HG03097 (cell line): Measurements from ENCODE around the gene SPRING1.
"Not testable (repeated sequence)": the region's sequence is repeated elsewhere in the genome, so short reads cannot be mapped to it uniquely, and the experiment has no call there.

Experiments
- ATAC-seq: cut with Tn5 transposase; IDR thresholded peaks from one replicate; pipeline ENCODE4 v1.9.1; 2021; ENCODE audit not compliant: unreplicated experiment, low FRiP score

Gene SPRING1

GRCh38 chr12:116744766-116745165 is 6.9 kb upstream of the SPRING1 start:
- no peak for ATAC-seq

DNA sequence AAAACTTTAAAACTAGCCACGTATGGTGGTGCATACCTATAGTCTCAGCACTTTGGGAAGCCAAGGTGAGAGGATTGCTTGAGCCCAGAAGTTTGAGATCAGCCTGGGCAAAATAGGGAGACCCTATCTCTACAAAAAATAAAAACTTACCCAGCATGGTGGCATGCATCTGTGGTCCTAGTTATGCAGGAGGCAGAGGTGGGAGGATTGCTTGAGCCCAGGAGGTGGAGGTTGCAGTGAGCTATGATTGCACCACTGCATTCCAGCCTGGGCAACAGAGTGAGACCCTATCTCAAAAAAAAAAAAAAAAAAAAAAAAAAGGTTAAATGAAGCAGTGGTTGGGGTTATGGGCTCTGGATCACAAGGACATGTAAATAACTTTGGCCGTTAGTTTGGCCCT is 4.9 kb upstream of the SPRING1 start:
- ATAC-seq: not testable (repeated sequence)

GRCh38 chr12:116739381-116739887 is 1.6 kb upstream of the SPRING1 start:
- ATAC-seq: no peak

- no peak for ATAC-seq
Observed at GRCh38 chr12:116736962-116737773, 701 bp downstream of the SPRING1 start.

GRCh38 chr12:116735951-116736599 is 1.8 kb downstream of the SPRING1 start:
- no peak for ATAC-seq

DNA sequence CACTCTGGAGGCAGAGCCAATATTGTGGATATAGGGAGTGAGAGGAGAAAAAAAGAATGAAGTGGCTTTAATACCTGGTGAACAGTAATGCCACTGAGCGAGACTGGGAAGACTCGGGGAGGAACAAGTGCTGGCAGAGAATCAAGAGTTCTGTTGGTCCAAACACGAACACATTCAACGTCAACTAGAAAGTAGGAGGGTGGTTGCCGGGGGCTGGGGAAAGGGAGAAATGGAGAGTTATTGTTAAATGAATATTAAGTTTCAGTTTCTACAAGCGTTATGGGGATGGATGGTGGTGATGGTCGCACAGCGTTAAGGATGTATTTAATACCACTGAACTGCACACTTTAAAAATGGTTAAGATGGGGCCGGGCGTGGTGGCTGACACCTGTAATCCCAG is 2.8 kb downstream of the SPRING1 start:
- no peak for ATAC-seq

GRCh38 chr12:116734156-116734768 is 3.6 kb downstream of the SPRING1 start:
- no peak for ATAC-seq

- no peak for ATAC-seq
Observed at GRCh38 chr12:116731801-116732200, 6.1 kb downstream of the SPRING1 start.

DNA sequence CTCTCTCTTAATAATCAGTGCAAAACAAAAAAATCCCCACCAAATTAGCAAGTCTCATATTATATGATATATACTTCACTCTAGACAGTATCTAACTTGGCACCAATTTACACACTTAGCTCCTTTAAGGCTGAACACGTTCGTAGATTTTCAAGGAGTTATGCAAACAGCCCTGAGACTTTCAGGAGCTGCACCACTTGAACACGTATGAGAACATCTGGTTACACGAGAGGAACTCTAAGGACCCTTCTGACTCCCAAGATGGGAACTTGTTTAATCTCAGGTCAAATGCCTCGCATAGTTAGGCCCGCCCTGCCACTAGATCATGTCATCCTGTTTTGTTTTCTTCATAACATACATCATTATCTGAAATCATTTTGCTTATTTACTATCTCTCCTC is 10.0 kb downstream of the SPRING1 start:
- ATAC-seq: no peak

- no peak for ATAC-seq
Observed at GRCh38 chr12:116727261-116727660, 10.6 kb downstream of the SPRING1 start.

- ATAC-seq: no peak
Observed at GRCh38 chr12:116726694-116727093, 11.2 kb downstream of the SPRING1 start.

DNA sequence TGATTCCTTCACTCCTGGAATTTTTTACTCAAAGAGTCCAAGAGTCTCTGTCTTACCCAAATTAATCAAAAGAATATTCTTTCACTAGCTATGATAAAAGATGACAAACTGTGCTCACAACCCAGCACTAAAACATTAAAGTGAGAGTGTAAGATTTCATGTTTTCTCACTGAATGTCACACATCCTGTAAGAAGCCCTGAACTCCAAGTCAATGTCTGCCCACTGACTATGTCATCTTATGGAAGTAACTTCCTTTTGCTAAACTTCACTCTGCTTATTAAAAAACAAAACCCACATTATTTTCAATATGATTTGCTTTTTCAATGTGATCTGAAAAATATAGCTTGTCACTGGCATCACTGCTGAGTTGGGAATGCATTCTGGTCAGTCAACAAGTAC is 15.6 kb downstream of the SPRING1 start:
- no peak for ATAC-seq

DNA sequence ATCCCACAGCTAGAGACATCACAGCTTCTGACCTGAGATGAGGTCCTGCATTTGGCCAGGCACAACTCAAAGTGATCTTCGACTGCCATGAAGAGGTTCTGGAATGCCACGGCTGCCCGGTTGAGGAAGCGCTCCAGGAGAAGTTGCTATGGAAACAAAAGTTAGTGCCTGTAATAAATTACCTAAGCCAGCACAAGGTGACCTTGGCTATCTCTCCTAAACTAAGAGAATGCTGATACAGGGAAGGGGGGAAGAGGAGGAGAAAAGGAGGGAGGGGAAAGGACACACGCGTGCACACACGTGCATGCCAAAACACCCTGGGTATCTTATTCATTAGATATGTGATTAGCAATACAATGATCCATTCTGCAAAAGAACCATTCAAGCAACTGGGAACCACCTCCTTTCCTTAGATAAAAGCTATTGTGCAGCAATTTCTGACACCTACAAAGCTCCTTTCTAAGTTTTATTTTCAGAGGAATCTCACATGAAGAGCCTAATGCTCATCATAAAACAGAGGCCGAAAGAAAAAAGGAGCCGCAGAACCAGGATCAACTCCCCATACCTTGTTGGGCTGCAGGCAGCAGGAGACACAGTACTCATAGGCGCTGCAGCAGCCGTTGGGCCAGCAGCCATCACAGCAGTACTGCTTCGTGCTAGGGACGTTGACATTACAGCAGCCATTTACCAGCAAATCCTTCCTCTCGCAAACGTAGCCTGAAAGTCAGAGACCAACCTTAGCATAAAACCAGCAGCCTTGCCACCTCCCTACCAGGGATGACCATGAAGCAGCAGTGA is 17.9 kb downstream of the SPRING1 start:
- no peak for ATAC-seq

GRCh38 chr12:116718655-116719454 is 19.0 kb downstream of the SPRING1 start:
- no peak for ATAC-seq

GRCh38 chr12:116717466-116718437 is 20.1 kb downstream of the SPRING1 start:
- ATAC-seq: no peak

DNA sequence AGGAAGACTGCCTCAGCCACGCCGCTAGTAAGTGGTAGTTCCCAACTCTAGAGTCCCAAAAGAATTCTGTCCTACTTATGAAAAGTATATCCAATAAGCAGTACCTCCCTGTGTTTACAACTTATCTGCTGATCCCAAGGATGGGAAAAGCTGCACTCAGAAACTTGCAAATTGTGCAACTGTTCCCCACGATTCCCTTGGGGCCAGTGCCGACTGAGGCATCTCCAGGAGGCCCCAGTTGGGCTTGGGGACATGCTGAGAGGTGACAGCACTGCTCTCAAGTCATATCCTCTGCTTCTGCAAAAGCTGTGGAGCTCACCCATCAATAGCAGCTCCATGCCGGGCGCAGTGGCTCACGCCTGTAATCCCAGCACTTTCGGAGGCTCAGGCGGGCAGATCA is 23.7 kb downstream of the SPRING1 start:
- no peak for ATAC-seq

- ATAC-seq: no peak
Observed at GRCh38 chr12:116713527-116713926, 24.3 kb downstream of the SPRING1 start.

- no peak for ATAC-seq
Observed at GRCh38 chr12:116712458-116713303, 25.2 kb downstream of the SPRING1 start.
